ENCODE data around the gene FIGNL1.

Gene FIGNL1

DNA sequence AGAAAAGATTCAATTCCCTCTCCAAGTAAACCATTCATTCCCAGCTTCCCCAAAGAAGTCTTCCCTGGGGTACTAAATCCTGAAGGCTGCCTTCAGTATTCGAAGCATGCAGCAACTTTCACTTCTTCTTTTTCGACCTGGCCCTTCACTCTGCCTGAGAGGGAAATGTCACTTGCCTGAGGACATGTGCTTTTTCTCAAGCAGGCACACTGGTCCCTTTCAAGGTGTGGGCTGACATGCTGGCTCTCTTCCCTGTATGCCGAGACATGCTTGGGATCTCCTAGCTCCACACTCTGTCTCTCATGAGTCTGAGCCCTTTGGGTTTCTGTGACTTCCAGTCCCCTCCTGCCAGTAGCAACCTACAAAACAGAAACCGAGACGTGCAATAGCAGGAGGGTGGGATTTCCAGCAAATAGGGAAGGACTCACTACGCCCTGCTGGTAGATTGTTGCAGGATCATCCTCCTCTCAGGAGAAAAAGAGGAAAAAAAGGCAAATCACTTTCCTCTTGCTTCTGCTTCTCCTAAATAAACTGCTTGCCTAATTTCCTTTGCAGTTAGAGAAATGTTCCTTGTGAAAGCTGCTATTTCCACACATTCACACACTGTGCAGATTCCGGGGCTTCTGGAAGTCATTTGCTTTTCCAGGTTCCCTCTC lies 33.5 kb downstream of the FIGNL1 start:
- Histone ChIP-seq H3K9me3 (ENCODE audit: control insufficient read depth in 1 of 2, low read length in 2 of 2) (no peaks in the 10 kb centered on the region), H3K4me1 (ENCODE audit: control insufficient read depth in 1 of 2, insufficient read depth in 2 of 2, low read length in 2 of 2) (no peaks in the 10 kb centered on the region), H3K27ac (ENCODE audit: low read depth, low read length) (no peak overlapping the region), H3K27me3 (ENCODE audit: control insufficient read depth in 1 of 2, insufficient read depth in 2 of 2, low read length in 2 of 2) (no peaks in the 10 kb centered on the region), H3K4me3 (ENCODE audit: low read depth in 1 of 2, low read length in 2 of 2) (no peak overlapping the region), H3K9ac (ENCODE audit: low read depth in 1 of 2, low read length in 2 of 2) (no peak overlapping the region), H3K36me3 (ENCODE audit: control insufficient read depth in 1 of 2, insufficient read depth in 2 of 2, low read length in 2 of 2) (no peaks in the 10 kb centered on the region)

DNA sequence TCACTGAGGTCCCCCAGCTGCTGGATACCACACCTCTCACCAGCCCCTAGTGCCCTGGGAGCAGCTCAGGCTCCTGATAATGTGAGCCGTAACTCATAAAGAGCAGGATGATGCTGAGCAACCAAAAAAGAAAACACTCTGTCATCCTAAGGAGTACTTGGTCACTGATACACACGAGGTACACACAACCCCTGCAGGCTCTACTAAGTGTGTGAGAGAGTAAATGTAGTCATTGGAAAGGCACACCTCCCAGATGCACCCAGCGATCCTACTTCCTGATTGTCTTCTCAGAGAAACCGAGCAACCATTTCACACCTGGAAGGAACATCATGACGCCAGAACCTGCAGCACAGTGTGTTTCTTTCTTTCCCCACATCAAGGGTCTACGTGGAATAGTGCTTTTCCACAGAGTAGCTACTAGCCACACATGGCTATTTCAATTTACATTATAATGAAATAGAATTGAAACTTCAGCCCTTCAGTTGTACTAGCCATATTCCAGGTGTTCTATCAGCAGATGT lies 34.2 kb downstream of the FIGNL1 start:
- H3K9me3 ChIP-seq (ENCODE audit: control insufficient read depth in 1 of 2, low read length in 2 of 2) = no peaks in the 10 kb centered on the region
- H3K27ac ChIP-seq (ENCODE audit: low read depth, low read length) = no peak overlapping the region
- H3K36me3 ChIP-seq (ENCODE audit: control insufficient read depth in 1 of 2, insufficient read depth in 2 of 2, low read length in 2 of 2) = no peaks in the 10 kb centered on the region
- H3K27me3 ChIP-seq (ENCODE audit: control insufficient read depth in 1 of 2, insufficient read depth in 2 of 2, low read length in 2 of 2) = no peaks in the 10 kb centered on the region
- H3K4me1 ChIP-seq (ENCODE audit: control insufficient read depth in 1 of 2, insufficient read depth in 2 of 2, low read length in 2 of 2) = peaks cover 0 to 4% of the 10 kb centered on the region in 2 donors
- H3K9ac ChIP-seq (ENCODE audit: low read depth in 1 of 2, low read length in 2 of 2) = no peak overlapping the region
- H3K4me3 ChIP-seq (ENCODE audit: low read depth in 1 of 2, low read length in 2 of 2) = no peak overlapping the region

DNA sequence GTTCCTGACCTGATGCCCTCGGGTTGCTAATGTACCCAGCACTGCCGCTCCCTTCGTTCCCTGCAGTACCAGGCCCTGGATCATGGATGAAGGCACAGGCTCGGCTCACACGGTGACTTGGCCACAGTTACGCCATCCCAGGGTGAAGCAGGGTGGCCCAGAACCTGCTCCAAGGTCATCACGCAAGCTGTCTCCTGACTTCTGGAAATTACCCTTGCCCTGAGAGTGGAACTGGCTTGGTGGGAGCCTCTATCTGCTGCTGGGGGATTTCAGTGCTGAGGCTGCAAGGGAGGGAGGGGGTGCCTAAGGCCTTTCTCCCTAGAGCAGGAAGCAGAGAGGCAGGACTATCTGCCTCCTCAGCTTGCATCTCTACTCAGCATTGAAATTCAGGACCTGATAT lies 36.6 kb downstream of the FIGNL1 start:
- no peaks in the 10 kb centered on the region for H3K9me3 ChIP-seq (ENCODE audit: control insufficient read depth in 1 of 2, low read length in 2 of 2)
- no peak overlapping the region for H3K4me3 ChIP-seq (ENCODE audit: low read depth in 1 of 2, low read length in 2 of 2)
- H3K27me3 ChIP-seq (ENCODE audit: control insufficient read depth in 1 of 2, insufficient read depth in 2 of 2, low read length in 2 of 2) = no peaks in the 10 kb centered on the region
- no peak overlapping the region for H3K27ac ChIP-seq (ENCODE audit: low read depth, low read length)
- no peaks in the 10 kb centered on the region for H3K36me3 ChIP-seq (ENCODE audit: control insufficient read depth in 1 of 2, insufficient read depth in 2 of 2, low read length in 2 of 2)
- H3K9ac ChIP-seq (ENCODE audit: low read depth in 1 of 2, low read length in 2 of 2) = no peak overlapping the region
- peaks cover 0 to 13% of the 10 kb centered on the region in 2 donors for H3K4me1 ChIP-seq (ENCODE audit: control insufficient read depth in 1 of 2, insufficient read depth in 2 of 2, low read length in 2 of 2)

DNA sequence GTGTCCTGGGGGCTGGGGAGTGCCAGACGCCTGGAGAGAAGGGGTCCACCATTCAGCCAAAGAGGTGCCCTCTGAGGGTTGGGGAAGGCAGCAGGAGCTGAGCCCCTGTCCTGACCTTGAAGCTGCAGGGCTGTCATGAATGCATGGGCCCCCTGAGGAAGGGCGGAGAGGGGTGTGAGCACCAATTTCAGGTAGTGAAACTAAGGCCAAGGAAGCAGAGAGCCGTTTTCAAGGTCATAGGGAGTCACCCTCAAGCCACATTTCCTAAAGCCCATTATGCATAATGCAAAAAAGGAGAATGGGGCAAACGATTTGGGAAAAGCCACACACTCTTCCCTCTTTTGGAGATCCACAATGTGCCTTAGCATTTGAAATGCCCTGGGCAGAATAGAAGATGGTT lies 37.2 kb downstream of the FIGNL1 start:
- Histone ChIP-seq H3K4me3 (ENCODE audit: low read depth in 1 of 2, low read length in 2 of 2) (no peak overlapping the region), H3K9me3 (ENCODE audit: control insufficient read depth in 1 of 2, low read length in 2 of 2) (no peaks in the 10 kb centered on the region), H3K36me3 (ENCODE audit: control insufficient read depth in 1 of 2, insufficient read depth in 2 of 2, low read length in 2 of 2) (no peaks in the 10 kb centered on the region), H3K4me1 (ENCODE audit: control insufficient read depth in 1 of 2, insufficient read depth in 2 of 2, low read length in 2 of 2) (peaks cover 0 to 13% of the 10 kb centered on the region in 2 donors), H3K27me3 (ENCODE audit: control insufficient read depth in 1 of 2, insufficient read depth in 2 of 2, low read length in 2 of 2) (no peaks in the 10 kb centered on the region), H3K27ac (ENCODE audit: low read depth, low read length) (no peak overlapping the region), H3K9ac (ENCODE audit: low read depth in 1 of 2, low read length in 2 of 2) (no peak overlapping the region)

DNA sequence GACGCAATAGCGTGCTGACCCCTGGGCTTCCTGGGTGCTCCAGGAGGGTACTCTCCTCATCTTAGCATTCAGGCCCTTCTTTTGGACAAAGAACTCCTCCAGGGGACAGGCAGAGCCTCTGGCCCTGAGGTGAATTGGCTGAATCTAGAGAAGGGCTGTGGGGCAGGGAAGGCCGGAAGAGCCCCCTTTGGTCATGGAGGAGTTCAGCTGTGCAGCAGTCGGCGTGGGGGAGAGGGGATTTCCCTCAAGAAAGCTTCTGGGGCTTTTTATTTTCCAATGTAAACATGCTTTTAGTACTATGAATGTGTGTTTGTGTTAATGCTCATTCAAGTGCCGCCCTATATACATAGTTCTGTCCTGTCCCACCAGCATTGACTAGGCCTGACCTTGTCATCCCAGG lies 38.8 kb downstream of the FIGNL1 start:
- Histone ChIP-seq H3K9ac (ENCODE audit: low read depth in 1 of 2, low read length in 2 of 2) (no peak overlapping the region), H3K27me3 (ENCODE audit: control insufficient read depth in 1 of 2, insufficient read depth in 2 of 2, low read length in 2 of 2) (no peaks in the 10 kb centered on the region), H3K4me3 (ENCODE audit: low read depth in 1 of 2, low read length in 2 of 2) (no peak overlapping the region), H3K36me3 (ENCODE audit: control insufficient read depth in 1 of 2, insufficient read depth in 2 of 2, low read length in 2 of 2) (no peaks in the 10 kb centered on the region), H3K4me1 (ENCODE audit: control insufficient read depth in 1 of 2, insufficient read depth in 2 of 2, low read length in 2 of 2) (peaks cover 0 to 13% of the 10 kb centered on the region in 2 donors), H3K9me3 (ENCODE audit: control insufficient read depth in 1 of 2, low read length in 2 of 2) (no peaks in the 10 kb centered on the region), H3K27ac (ENCODE audit: low read depth, low read length) (no peak overlapping the region)

DNA sequence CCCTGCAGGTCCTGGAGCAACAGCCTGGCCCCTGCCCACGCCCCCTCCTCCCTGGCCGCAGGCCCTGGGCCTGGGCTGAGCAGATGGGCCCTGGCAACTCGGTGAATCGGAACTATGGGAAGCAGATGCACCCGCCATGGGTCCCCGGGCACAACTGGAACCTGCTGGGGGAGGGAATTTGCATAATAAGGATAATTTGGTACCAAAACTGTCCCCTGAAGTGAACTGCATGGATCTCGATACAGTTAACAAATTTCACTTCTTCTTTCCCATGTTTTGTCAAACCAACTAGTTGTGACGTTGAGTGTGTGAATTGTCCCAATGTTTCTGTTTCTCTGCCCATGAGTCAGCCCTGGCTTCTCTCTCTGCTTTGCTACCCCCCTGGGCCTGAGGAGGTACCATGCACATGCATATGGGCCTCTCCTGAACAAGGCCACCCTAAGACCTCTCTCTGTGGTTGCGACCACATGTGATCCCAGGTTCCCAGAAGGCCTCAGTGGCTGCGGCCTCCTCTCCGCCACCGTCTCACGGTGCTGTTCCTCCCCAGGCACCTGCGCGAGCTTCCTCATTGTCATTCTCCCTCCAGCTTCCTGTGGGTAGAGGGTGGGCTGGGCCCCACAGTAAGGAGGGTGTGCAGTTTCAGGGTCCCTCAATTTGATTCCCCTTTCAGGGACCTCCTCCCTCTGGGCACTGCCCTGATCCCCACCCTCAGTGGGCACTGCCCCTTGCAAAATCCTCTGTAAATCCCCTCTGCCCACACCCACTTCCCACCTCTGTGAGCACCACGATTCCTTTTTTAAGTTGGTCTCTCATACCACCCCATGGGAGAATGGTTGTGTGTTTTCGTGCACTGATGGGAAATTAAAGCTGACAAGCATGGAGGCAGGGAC lies 40.0 kb downstream of the FIGNL1 start:
- H3K9me3 ChIP-seq (ENCODE audit: control insufficient read depth in 1 of 2, low read length in 2 of 2) = no peaks in the 10 kb centered on the region
- peaks cover 0 to 13% of the 10 kb centered on the region in 2 donors for H3K4me1 ChIP-seq (ENCODE audit: control insufficient read depth in 1 of 2, insufficient read depth in 2 of 2, low read length in 2 of 2)
- H3K36me3 ChIP-seq (ENCODE audit: control insufficient read depth in 1 of 2, insufficient read depth in 2 of 2, low read length in 2 of 2) = no peaks in the 10 kb centered on the region
- H3K9ac ChIP-seq (ENCODE audit: low read depth in 1 of 2, low read length in 2 of 2) = no peak overlapping the region
- H3K4me3 ChIP-seq (ENCODE audit: low read depth in 1 of 2, low read length in 2 of 2) = no peak overlapping the region
- no peaks in the 10 kb centered on the region for H3K27me3 ChIP-seq (ENCODE audit: control insufficient read depth in 1 of 2, insufficient read depth in 2 of 2, low read length in 2 of 2)
- peak overlapping the region; percentile 5 for H3K27ac ChIP-seq (ENCODE audit: low read depth, low read length)

DNA sequence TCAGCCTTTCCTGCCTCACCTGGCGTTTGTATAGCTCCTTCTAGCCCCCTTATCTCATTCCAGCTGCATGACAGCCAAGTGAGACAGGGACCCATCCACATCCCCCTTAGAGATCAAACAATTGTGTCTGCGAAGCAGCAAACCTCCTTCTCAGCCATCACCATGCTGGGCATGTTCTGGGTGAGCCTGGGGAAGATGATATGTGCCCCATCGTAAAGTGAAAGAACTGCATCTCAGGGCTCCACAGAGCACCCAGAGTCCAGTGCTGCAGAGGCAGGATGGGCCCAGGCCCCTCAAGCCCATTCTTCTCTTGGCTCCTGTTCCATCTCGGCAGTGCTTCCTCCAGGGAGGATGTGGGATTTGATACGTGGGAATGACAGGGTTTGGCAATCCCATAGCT lies 43.2 kb downstream of the FIGNL1 start:
- H3K36me3 ChIP-seq (ENCODE audit: control insufficient read depth in 1 of 2, insufficient read depth in 2 of 2, low read length in 2 of 2) = no peaks in the 10 kb centered on the region
- H3K4me1 ChIP-seq (ENCODE audit: control insufficient read depth in 1 of 2, insufficient read depth in 2 of 2, low read length in 2 of 2) = peaks cover 0 to 13% of the 10 kb centered on the region in 2 donors
- H3K9me3 ChIP-seq (ENCODE audit: control insufficient read depth in 1 of 2, low read length in 2 of 2) = no peaks in the 10 kb centered on the region
- peaks cover 0 to 3% of the 10 kb centered on the region in 2 donors for H3K27me3 ChIP-seq (ENCODE audit: control insufficient read depth in 1 of 2, insufficient read depth in 2 of 2, low read length in 2 of 2)
- H3K9ac ChIP-seq (ENCODE audit: low read depth in 1 of 2, low read length in 2 of 2) = no peak overlapping the region
- H3K27ac ChIP-seq (ENCODE audit: low read depth, low read length) = no peak overlapping the region
- H3K4me3 ChIP-seq (ENCODE audit: low read depth in 1 of 2, low read length in 2 of 2) = no peak overlapping the region

DNA sequence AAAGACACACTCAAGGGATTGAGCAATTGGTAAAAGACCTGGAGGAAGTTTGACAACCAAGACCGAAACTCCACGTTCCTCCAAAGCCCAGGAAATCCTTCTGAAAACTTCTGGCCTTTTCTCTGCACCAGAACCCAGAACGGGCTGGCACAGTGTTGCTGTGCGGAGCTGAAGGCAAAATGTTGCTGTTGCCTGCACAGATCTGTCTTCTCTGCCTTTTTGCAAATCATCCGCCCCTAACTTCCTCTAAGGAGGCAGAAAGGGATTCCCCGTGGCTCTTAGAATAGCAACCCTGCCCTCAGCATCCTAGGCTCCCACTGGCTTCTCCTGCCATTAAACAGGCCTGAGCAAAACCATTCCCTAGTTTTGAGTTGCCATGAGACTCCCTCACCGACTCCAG lies 44.9 kb downstream of the FIGNL1 start:
- peaks cover 0 to 7% of the 10 kb centered on the region in 2 donors for H3K36me3 ChIP-seq (ENCODE audit: control insufficient read depth in 1 of 2, insufficient read depth in 2 of 2, low read length in 2 of 2)
- H3K27me3 ChIP-seq (ENCODE audit: control insufficient read depth in 1 of 2, insufficient read depth in 2 of 2, low read length in 2 of 2) = peaks cover 0 to 3% of the 10 kb centered on the region in 2 donors
- H3K4me1 ChIP-seq (ENCODE audit: control insufficient read depth in 1 of 2, insufficient read depth in 2 of 2, low read length in 2 of 2) = peaks cover 0 to 2% of the 10 kb centered on the region in 2 donors
- H3K4me3 ChIP-seq (ENCODE audit: low read depth in 1 of 2, low read length in 2 of 2) = no peak overlapping the region
- H3K27ac ChIP-seq (ENCODE audit: low read depth, low read length) = no peak overlapping the region
- H3K9ac ChIP-seq (ENCODE audit: low read depth in 1 of 2, low read length in 2 of 2) = no peak overlapping the region
- H3K9me3 ChIP-seq (ENCODE audit: control insufficient read depth in 1 of 2, low read length in 2 of 2) = no peaks in the 10 kb centered on the region

DNA sequence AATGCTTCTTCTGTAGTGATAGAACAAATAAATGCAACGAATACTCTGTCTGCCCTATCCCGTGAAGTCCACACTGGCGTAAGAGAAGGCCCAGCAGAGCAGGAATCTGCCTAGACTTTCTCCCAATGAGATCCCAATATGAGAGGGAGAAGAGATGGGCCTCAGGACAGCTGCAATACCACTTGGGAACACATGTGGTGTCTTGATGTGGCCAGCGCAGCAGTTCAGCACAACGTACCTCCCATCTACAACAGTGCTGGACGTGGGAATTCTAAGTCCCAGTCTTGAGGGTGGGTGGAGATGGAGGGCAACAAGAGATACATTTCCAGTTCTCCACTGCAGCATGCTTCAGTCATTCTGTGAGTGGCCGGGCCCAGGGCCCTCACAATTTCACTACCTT lies 45.8 kb downstream of the FIGNL1 start:
- Histone ChIP-seq H3K4me3 (ENCODE audit: low read depth in 1 of 2, low read length in 2 of 2) (no peak overlapping the region), H3K36me3 (ENCODE audit: control insufficient read depth in 1 of 2, insufficient read depth in 2 of 2, low read length in 2 of 2) (peaks cover 0 to 12% of the 10 kb centered on the region in 2 donors), H3K27me3 (ENCODE audit: control insufficient read depth in 1 of 2, insufficient read depth in 2 of 2, low read length in 2 of 2) (peaks cover 0 to 3% of the 10 kb centered on the region in 2 donors)

DNA sequence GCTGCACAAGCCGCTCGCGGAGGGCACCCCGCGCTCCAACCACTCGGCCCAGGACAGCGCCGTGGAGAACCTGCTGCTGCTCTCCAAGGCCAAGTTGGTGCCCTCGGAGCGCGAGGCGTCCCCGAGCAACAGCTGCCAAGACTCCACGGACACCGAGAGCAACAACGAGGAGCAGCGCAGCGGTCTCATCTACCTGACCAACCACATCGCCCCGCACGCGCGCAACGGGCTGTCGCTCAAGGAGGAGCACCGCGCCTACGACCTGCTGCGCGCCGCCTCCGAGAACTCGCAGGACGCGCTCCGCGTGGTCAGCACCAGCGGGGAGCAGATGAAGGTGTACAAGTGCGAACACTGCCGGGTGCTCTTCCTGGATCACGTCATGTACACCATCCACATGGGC lies 50.0 kb downstream of the FIGNL1 start:
- peaks cover 0 to 3% of the 10 kb centered on the region in 2 donors for H3K27me3 ChIP-seq (ENCODE audit: control insufficient read depth in 1 of 2, insufficient read depth in 2 of 2, low read length in 2 of 2)
- H3K4me1 ChIP-seq (ENCODE audit: control insufficient read depth in 1 of 2, insufficient read depth in 2 of 2, low read length in 2 of 2) = no peaks in the 10 kb centered on the region

More for the DNA sequence above, 45.8 kb downstream of the FIGNL1 start:
- Histone ChIP-seq H3K9me3 (ENCODE audit: control insufficient read depth in 1 of 2, low read length in 2 of 2) (no peaks in the 10 kb centered on the region), H3K4me1 (ENCODE audit: control insufficient read depth in 1 of 2, insufficient read depth in 2 of 2, low read length in 2 of 2) (no peaks in the 10 kb centered on the region), H3K9ac (ENCODE audit: low read depth in 1 of 2, low read length in 2 of 2) (no peak overlapping the region), H3K27ac (ENCODE audit: low read depth, low read length) (no peak overlapping the region)

More for the DNA sequence above, 50.0 kb downstream of the FIGNL1 start:
- no peak overlapping the region for H3K9ac ChIP-seq (ENCODE audit: low read depth in 1 of 2, low read length in 2 of 2)
- H3K4me3 ChIP-seq (ENCODE audit: low read depth in 1 of 2, low read length in 2 of 2) = no peak overlapping the region
- no peak overlapping the region for H3K27ac ChIP-seq (ENCODE audit: low read depth, low read length)
- no peaks in the 10 kb centered on the region for H3K9me3 ChIP-seq (ENCODE audit: control insufficient read depth in 1 of 2, low read length in 2 of 2)
- peaks cover 0 to 12% of the 10 kb centered on the region in 2 donors for H3K36me3 ChIP-seq (ENCODE audit: control insufficient read depth in 1 of 2, insufficient read depth in 2 of 2, low read length in 2 of 2)

Measured in duodenal mucosa (tissue), 2 donors.